DLD1 (cell line): ENCODE results near the gene ORM1.

Experiments used
- in situ Hi-C: cut with HindIII; loops from 2 replicates; pipeline ENCODE4 v1.10.0; 2017; ENCODE audit warnings: low sequenced_read_pairs

The ORM1 gene

GRCh38 chr9:114339130-114339908 is 16.4 kb downstream of the ORM1 start:
- in situ Hi-C loops, result no loop called here

GRCh38 chr9:114341152-114341830 is 18.4 kb downstream of the ORM1 start:
- in situ Hi-C loops, result no loop called here

- in situ Hi-C loops, result no loop called here
Measured at GRCh38 chr9:114341991-114342390, 19.1 kb downstream of the ORM1 start.

GRCh38 chr9:114342755-114343440 is 20.0 kb downstream of the ORM1 start:
- in situ Hi-C loops, result no loop called here

GRCh38 chr9:114343471-114344187 is 20.7 kb downstream of the ORM1 start:
- in situ Hi-C loops, result no loop called here

GRCh38 chr9:114344188-114344566 is 21.3 kb downstream of the ORM1 start:
- in situ Hi-C loops, result no loop called here

- in situ Hi-C loops, result no loop called here
Measured at GRCh38 chr9:114344692-114345091, 21.8 kb downstream of the ORM1 start.

- in situ Hi-C loops, result no loop called here
Measured at GRCh38 chr9:114345493-114346065, 22.7 kb downstream of the ORM1 start.

GRCh38 chr9:114346146-114346545 is 23.2 kb downstream of the ORM1 start:
- in situ Hi-C loops, result no loop called here

- in situ Hi-C loops, result no loop called here
Measured at GRCh38 chr9:114347675-114348074, 24.8 kb downstream of the ORM1 start.

GRCh38 chr9:114348261-114348905 is 25.5 kb downstream of the ORM1 start:
- in situ Hi-C loops, result no loop called here

- in situ Hi-C loops, result no loop called here
Measured at GRCh38 chr9:114348906-114349482, 26.1 kb downstream of the ORM1 start.

GRCh38 chr9:114349713-114350480 is 27.0 kb downstream of the ORM1 start:
- in situ Hi-C loops, result no loop called here

GRCh38 chr9:114350636-114351401 is 27.9 kb downstream of the ORM1 start:
- in situ Hi-C loops, result no loop called here

- in situ Hi-C loops, result no loop called here
Measured at GRCh38 chr9:114351932-114352331, 29.0 kb downstream of the ORM1 start.

- in situ Hi-C loops, result no loop called here
Measured at GRCh38 chr9:114355821-114356220, 32.9 kb downstream of the ORM1 start.

- in situ Hi-C loops, result no loop called here
Measured at GRCh38 chr9:114356792-114357191, 33.9 kb downstream of the ORM1 start.

- in situ Hi-C loops, result no loop called here
Measured at GRCh38 chr9:114357360-114357759, 34.5 kb downstream of the ORM1 start.

GRCh38 chr9:114357911-114358328 is 35.0 kb downstream of the ORM1 start:
- in situ Hi-C loops, result no loop called here
